NCI-H774 (cell line): ENCODE results near the gene PLEKHM1.
A peak's percentile ranks its signal among the peaks of the same experiment; 100 is the strongest.

Source experiments
- DNase-seq: peaks from one replicate; lab custom pipeline; 2025; lab: John Stamatoyannopoulos, UW

Gene PLEKHM1

DNA sequence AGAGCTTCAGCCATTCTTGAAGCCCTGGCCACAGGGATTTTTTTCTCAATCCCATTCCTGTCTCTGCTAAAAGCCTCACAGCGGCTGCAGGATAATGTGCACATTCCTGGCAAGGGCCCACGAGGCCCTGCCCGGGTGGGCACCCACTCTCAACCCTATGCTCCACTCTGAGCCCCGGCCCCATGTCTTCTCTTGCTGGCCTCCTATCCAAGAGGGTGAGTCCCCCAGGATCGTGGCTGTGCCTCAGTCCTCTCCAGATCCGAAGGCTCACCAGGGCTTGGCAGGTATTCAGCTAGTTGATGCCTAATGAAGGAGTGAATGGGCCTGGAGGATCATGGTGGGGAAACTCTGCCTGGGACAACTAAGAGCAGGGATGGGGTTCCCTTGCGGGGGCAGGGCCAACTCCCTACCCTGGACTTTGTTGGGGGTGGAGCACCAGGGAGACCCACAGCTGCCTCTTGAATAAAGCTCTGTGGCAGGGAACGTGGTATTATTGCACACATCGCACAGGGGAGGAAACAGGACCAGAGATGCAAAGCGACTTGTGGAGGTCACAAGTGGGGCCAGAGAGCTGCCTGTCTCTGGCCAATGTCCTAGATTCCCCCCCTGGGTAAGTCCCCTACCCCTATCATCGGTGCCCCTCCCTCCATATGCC lies 63.2 kb downstream of the PLEKHM1 start:
- no peak for DNase-seq

DNA sequence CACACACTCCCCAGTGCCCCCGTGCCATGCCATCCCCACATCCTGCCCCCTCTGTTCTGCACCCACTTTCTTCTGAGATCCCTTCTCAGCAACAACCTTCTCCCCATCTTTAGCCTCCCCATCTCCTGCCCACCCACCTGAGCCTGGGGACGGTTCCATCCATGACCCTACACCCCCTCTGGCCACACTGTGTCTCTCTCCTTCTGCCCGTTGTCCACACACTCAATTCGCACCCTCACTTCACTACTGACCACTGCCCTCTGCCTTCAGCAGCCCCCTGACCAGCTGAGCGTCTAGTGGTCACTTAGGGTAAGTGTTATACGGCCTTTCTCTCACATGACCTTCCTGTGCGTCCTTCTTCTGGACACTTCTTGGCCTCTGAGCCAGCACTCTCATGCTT lies 64.0 kb downstream of the PLEKHM1 start:
- no peak for DNase-seq

DNA sequence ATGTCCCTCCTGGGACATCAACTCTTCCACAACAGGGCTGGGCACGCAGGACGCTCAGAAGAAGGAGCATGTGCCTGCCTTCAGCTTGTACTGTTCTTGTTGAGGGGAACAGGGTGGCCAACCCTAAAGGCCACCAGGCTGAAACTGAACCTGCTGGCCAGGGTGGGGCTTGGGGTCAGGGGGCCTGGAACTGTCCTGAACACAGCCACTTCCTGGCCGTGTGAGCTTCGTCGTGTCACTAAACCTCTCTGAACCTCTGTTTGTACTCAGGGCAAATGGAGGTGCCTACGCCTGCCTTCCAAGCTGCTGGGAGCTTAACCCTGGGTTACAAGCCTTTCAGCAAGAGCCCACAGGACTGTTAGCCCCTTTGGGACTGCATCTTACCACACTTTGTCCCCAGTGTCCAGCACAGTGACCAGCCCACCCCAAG lies 64.5 kb downstream of the PLEKHM1 start:
- DNase-seq, result no peak

DNA sequence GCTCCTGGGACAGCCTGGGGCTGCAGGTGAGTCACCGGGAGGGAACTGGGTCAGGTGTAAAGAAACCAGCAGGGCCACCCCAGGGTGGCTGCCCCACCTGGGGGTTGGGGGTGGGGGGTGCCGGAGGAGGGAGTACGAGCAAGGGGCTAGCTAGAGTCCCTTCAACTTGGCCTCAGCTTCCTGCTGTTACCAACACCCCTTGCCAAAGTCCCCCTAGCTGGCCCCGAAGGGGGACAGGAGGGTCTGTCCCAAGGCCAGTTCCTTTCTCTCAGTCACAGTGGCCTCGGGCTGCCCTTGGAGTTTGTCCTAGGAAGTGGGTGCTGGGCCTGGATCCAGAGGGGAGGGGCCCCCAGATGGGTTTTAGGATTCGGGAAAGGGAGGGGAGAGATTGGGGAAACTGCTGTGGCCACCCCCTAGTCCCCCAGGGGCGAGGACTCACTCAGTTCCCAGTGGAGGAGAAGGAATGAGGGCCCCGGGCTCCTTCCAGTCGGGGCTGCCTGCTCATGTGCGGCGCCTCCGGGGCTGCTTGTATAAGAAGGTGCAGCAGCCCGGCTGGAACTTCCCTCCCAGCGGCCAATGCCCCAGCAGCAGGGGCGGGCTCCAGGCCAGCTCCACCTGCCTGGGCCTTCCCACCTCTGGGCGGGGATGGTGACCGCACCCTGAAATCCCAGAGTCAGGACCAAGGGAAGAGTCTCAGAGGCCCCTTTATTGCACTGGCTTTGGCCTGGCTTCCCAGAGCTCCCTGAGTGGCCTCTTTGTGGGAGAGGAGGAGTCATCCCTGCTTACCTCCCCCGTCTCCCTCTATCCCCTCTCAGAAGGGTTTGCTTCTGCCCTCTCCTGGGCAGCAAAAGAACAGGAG lies 65.2 kb downstream of the PLEKHM1 start:
- peak; percentile 70 for DNase-seq

GRCh38 chr17:45424769-45425124 lies 65.8 kb downstream of the PLEKHM1 start:
- no peak for DNase-seq

- no peak for DNase-seq
These were observed 66.6 kb downstream of the PLEKHM1 start for GRCh38 chr17:45423975-45424335.

- no peak for DNase-seq
These were observed 67.1 kb downstream of the PLEKHM1 start for GRCh38 chr17:45423304-45423974.

DNA sequence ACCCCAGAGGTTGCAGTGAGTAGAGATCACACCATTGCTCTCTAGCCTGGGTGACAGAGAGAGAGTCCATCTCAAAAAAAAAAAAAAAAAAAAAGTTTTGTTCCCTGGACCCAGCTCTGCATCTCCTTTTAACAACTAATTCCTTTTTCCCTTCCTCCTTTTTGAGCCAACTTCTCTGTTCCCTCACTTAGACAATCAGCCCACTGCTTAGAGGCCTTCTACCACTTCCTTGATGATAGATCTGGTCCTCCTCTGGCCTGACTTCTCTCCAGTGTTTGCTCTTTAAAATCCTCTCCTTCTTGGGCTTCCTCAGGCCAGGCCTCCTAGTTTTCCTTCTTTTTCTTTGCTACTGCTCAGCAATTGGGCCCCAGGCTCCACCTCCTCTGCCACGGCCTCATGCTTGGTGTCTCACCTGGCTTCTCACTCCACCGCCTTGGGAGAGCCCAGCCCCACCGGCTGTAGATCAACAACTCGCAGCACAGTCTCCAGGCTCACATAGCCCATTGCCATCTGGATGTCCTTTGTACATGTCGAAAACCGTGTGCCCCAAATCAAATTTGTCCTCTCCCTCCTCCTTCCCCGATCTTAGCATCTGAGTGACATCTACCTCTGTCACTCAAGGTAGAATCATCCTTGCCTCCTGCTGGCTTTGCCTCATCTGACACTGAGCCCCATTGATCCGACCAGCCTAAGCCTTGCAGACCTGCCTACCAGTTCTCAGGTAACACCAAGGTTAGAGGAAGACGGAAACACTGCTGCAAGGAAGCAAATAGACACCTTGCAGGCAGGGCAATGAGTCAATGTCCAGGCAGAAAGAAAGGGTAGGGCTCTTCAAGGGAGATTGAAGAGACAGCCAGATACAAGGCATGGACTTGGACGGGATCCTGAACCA lies 75.3 kb downstream of the PLEKHM1 start:
- DNase-seq, result no peak

GRCh38 chr17:45413498-45413923 lies 77.0 kb downstream of the PLEKHM1 start:
- DNase-seq, result no peak

- DNase-seq, result no peak
These were observed 79.0 kb downstream of the PLEKHM1 start for GRCh38 chr17:45411348-45412105.

GRCh38 chr17:45410144-45411091 lies 80.1 kb downstream of the PLEKHM1 start:
- DNase-seq, result no peak

DNA sequence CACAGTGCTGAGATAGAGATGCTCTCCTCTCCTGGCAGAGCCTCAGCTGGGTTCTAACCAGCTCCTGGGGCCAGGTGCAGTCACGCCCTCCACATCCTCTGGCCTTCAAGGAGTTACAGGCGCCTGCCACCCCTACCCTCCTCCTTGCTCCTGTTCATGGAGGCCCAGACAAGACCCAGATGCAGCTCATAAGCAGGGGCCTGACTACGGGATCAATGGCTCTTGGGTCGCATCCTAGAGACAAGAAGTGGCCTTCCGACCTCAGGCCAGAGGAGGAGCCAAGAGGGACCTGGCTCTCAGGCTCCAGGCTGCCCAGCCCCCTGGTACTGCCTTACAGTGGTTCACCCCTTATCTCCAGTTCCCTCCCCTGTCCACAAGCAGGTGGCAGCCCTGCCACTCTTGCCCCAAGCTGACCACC lies 80.9 kb downstream of the PLEKHM1 start:
- no peak for DNase-seq

GRCh38 chr17:45408611-45409421 lies 81.7 kb downstream of the PLEKHM1 start:
- no peak for DNase-seq

DNA sequence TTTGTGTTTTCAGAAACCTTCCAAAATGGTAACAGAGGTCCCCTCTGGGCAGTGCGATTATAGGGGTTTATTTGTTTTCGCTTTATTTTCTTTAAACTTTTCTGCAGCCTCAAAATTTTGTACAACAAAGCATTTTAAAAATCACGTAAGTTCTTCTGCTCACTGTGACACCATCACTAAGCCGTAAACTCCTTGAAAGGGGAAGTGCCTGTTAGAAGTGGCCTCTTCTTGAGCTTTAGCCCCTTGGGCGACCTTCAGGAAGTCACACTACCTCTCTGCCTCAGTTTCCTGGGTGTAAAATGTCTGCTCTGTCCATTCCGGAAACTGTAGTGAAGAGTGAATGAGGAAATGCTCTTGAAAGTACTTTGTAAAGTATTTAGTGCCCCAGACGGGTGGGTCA lies 84.4 kb downstream of the PLEKHM1 start:
- DNase-seq, result no peak

- DNase-seq, result no peak
These were observed 85.1 kb downstream of the PLEKHM1 start for GRCh38 chr17:45405250-45406086.

- DNase-seq, result no peak
These were observed 85.7 kb downstream of the PLEKHM1 start for GRCh38 chr17:45404870-45405249.

GRCh38 chr17:45403906-45404490 lies 86.5 kb downstream of the PLEKHM1 start:
- DNase-seq, result no peak

- DNase-seq, result no peak
These were observed 87.6 kb downstream of the PLEKHM1 start for GRCh38 chr17:45402916-45403315.
